GM20000 (cell line): ENCODE results near the gene CERS6.

Experiments
- DNase-seq: peaks from one replicate; pipeline ENCODE4 v3.0.0; 2012; ENCODE audit warnings: low spot score
- CTCF ChIP-seq: IDR thresholded peaks from 2 replicates; pipeline ENCODE4 v1.5.1; 2012; ENCODE audit warnings: mild to moderate bottlenecking, control low read depth; ENCODE audit errors: extremely low read depth, missing control alignments

The CERS6 gene

GRCh38 chr2:168793596-168793995 lies 337.5 kb downstream of the CERS6 start:
- DNase-seq, result no peak
- TF ChIP-seq CTCF, result no peak

GRCh38 chr2:168794968-168795367 lies 338.9 kb downstream of the CERS6 start:
- no peak for TF ChIP-seq CTCF

GRCh38 chr2:168796090-168796577 lies 340.1 kb downstream of the CERS6 start:
- DNase-seq, result no peak
- TF ChIP-seq CTCF, result no peak

More at GRCh38 chr2:168794968-168795367, 338.9 kb downstream of the CERS6 start:
- DNase-seq, result no peak

GRCh38 chr2:168796583-168797285 lies 340.7 kb downstream of the CERS6 start:
- TF ChIP-seq CTCF, result no peak
- DNase-seq, result no peak

- DNase-seq, result no peak
- TF ChIP-seq CTCF, result no peak
Observed at GRCh38 chr2:168797286-168797655, 341.2 kb downstream of the CERS6 start.

- no peak for TF ChIP-seq CTCF
- DNase-seq, result no peak
Observed at GRCh38 chr2:168798076-168798887, 342.2 kb downstream of the CERS6 start.

- TF ChIP-seq CTCF, result no peak
- DNase-seq, result no peak
Observed at GRCh38 chr2:168798888-168799410, 342.9 kb downstream of the CERS6 start.
